Measurements from ENCODE around the gene AP3S2.
"Not testable (repeated sequence)": the region's sequence is repeated elsewhere in the genome, so short reads cannot be mapped to it uniquely, and the experiment has no call there.

Gene AP3S2

DNA sequence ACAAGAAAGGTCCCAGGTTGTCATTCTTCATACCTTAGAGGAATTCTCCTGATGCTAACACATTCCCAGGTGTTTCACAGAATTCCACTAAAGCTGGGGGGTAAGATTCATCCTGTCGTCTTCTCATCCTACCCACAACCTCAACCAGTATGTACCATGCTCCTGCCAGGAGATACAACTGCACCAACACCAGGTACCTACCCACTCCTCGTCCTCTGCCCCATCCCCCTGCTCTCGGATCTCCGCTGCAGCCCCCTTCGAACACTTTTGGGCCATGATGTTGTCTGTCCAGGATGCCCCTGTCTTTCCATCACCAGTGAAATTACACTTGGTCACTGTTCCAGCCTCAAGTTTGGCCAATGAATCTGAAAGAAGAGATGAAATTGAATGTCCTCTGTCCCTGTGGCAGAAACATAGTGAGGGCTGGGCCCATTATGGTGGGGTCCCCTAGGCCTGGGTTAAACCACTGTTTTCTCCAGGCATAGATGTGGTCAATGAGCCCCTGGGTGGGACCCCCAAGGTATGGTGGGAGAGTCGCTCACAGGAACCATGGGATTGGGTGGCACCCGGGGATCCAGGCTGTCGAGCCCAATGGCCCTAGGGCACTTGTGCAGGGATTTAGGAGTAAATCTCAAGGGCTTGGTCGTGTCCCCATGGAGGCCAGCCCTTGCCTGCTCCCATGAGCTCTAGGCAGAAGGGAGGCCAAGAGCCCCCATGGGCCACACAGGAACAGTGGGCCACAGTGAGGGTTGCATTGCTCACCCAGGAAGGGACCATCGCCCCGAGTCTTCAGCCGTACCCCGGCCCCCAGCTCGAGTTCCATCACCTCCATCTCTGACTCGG lies 9.4 kb upstream of the AP3S2 start:
- DNase-seq, result no peak

DNA sequence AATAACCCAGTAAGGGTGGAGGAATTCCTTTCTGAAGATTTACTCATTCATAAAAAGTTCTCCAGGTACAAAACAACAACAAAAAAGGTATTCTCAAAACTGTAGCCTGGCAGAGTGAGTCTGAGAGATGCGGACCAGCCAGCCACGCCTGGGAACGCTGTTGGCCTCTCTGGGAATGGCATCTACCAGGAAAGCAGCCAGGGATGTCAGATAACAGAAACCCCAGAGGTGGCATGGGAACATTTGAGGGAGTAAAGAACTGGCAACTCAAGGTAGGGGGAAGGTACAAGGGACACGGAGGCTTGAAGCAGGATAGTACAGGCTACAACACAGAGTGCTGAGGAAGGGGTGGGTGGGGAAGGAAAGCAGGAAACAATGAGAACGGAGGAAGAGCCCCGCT lies 7.1 kb upstream of the AP3S2 start:
- no peak for DNase-seq

DNA sequence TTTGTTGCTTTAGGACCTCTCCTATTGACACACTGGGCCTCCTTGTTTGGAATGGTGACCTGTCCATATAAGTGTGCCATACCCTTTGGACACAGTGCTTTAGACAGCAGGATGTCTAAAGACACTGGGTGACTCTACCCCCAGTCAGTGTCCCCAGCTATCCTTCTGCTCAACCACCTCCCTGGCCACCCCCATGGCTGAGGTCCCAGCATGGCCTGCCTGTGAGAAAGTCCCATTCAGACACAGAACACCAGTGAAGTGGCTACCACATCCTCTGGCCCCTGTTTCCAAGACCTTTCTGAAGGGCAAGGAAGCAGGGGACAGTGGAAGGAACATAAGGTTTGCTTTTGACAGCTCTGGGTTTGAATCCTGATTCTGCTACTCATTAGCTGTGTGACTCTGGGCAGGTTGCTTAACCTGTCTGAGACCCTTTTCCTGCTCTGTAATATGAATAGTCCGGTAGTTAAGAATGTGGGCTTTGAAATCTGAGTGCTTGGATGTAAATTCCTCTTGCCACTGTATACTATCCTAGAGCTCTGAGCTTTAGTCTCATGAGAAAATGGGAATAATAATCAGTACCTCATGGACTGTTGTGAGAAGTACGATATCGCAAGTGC lies 6.3 kb upstream of the AP3S2 start:
- DNase-seq, result no peak

DNA sequence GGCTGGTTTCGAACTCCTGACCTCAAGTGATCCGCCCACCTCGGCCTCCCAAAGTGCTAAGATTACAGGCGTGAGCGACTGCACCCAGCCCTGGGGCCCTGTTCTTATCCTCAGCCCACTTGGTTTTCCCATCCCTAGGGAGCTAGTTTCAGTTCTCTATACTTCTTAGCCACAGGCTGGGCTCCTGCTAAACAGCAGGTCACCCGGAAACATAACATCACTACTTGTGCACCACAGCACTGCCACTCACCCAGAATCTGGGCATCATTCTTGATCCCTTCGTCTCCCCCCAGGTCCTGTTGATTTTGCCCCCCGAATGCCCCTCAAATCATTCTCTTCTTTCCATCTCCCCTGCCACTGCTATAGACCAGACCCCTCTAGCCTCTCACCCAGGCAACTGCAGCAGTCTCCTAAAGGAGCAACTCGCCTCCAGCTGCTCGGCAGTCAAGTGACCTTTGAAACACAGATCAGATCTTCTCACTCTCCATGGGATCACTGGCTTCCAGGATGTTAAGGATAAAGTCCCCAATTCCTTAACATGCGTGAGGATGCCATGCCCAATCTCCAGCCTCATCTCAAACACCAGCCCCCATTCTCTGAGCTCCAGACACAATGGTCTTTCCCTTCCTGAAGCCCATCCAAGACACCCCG lies 5.6 kb upstream of the AP3S2 start:
- DNase-seq, result no peak

DNA sequence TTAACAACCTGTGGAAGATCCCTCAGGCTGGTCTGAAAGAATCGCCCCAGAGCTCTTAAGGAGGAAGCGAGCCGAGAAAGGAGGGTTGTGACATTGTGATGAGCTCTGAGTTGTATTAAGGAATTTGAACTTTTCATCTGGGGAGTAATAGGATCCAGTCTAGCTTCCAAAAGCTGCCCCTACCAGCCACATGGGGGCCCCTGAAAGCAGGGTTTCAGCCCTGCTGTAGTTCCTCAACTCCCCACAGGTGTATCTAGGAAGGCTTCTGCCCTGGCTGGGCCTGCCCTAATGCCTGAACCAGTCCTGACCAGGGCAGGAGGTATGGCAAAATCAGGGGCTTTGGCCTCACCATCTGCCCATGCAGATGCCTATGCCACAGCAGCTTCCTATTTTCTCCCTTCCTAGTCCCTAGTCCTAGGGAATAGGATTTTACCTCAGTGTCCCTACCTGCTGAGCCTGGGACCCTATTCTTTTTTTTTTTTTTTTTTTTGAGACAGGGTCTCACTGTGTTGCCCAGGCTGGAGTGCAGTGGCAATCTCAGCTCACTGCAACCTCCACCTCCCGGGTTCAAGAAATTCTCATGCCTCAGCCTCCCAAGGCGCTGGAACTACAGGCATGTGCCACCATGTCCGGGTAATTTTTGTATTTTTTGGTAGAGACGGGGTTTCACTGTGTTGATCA lies 5.0 kb upstream of the AP3S2 start:
- DNase-seq, result no peak

DNA sequence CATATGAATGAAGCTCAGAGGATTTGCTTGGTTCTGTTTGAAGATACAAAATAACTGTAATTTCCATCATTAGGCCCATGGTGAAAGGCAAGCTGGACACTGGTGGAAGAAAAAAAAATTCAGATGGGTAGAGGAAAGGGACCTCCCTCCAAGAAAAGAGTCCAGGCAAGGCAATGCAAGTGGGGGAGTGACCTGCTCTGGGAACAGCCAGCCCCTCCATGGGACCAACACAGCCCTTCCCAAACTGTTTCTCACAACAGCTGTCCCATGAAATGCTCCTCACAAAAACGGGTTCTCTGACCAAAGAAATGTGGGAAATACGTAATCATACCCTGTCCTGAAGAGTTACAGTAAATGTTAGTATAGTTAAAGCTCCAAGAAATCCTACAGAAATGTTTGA lies 4.4 kb upstream of the AP3S2 start:
- DNase-seq, result no peak

DNA sequence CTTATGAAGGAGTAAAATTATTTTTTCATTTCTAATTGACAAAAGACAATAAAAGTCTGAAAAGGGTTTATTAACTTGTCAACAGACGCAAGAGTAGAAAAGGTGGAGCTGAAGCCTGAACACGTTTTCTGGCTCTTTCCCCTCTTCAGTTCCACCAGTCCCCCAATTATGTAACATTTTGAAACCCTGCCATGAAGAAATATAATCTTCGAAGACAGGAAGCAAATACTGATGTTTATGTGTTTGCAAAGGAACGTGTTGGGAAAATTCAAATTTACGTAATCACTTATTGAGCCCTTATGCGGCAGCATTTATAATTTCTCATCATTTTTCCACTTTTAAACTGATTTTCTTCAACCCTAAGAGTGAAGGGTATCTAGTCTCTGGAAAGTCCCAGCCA lies 767 bp downstream of the AP3S2 start:
- no peak for DNase-seq

DNA sequence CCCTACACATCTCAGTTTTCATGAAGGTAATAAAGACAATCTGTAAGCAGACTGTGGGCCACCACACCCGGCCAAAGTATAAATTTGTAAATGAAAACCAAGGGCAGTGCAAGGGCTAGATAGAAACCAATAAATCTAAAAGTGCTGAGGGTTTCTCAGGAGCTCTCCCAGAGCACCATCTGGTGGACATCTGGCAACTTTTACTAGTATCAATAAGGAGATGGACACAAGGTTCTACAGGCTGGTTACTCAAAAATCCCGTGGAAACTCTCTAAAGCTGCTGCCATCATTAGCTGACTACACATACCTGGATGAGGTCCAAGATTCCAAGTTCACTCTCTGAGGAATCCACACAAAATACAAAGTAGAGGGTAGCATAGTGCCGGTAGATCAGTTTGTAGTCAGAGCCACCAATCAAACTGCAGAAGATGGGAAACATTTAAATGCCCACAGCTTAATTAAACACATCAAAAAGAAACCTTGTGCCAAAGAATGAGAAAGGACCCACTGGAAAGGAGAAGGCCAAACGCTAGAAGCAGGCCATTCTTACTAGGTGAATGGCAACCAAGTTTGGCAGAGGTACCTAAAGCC lies 5.5 kb downstream of the AP3S2 start:
- no peak for DNase-seq

DNA sequence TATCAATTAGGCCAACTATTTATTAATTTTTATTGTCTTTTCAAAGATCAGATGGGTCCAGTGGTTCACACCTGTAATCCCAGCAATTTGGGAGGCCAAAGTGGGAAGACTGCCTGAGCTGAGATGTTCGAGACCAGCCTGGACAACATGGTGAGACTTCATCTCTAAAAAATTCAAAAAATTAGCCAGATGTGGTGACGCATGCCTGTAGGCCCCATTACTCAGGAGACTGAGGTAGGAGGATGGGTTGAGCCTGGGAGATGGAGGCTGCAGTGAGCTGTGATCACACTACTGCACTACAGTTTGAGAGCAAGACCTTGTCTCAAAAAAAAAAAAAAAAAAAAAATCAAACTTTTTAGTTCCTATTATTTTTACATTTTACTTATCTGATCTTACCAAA lies 8.2 kb downstream of the AP3S2 start:
- no peak for DNase-seq

DNA sequence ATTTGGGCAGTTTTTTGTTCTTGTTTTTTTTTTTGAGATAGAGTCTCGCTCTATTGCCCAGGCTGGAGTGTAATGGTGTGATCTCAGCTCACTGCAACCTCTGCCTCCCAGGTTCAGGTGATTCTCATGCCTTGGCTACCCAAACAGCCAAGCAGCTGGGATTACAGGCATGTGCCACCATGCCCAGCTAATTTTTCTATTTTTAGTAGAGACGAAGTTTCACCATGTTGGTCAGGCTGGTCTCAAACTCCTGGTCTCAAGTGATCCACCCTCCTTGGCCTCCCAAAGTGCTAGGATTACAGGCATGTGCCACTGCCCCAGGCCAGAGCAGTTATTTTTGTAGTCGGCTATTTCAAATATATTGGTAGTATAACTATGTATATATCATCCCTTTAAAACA lies 8.6 kb downstream of the AP3S2 start:
- not testable (repeated sequence) for DNase-seq

DNA sequence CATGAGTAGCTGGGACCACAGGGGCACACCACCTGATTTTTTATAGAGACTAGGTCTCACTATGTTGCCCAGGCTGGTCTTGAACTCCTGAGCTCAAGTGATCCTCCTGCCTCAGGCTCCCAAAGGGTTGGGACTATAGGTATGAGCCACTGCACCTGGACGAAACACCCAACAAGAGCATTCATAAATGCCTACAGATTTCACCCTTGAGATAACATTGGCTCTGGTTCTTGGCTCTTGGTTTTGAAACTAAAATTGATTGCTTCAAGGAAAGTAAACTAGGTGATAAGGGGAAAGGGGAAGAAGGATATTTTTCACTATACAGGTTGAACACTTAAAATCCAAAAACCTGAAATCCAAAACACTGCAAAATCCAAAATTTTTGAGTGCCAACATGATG lies 10.3 kb downstream of the AP3S2 start:
- no peak for DNase-seq

DNA sequence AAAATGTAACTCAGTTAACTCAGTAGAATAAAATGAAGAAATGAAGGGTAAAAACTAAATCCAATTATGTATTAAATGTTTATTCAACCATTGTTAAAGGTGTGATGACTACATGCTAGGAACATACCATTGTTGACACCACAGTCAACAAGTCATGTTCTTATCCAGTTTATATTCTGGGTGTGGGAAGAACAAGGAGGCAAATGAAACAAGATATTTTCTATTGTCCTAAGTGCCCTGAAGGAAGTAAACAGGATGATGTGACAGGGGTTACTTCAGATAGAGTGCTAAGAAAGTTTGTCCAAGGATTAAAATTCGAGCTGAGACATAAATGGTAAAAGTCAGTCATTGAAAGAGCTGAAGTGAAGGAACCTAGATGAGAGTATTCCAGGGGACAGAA lies 13.1 kb downstream of the AP3S2 start:
- DNase-seq, result no peak

DNA sequence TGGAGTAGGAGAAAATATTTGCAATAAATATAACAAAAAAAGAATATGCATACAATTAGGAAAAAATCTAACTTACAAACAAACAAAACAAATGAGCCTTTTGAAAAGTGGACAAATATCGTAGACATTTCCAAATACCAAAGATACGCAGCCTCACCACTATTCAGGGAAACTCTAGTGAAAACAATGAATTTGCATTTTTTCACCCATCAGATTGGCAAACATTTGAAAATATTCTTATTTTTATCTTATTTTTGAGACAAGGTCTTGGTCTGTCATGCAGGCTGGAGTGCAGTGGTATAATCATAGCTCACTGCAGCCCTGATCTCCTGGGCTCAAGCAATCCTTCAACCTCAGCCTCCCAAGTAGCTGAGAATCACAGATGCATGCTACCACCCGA lies 15.5 kb downstream of the AP3S2 start:
- DNase-seq, result no peak

DNA sequence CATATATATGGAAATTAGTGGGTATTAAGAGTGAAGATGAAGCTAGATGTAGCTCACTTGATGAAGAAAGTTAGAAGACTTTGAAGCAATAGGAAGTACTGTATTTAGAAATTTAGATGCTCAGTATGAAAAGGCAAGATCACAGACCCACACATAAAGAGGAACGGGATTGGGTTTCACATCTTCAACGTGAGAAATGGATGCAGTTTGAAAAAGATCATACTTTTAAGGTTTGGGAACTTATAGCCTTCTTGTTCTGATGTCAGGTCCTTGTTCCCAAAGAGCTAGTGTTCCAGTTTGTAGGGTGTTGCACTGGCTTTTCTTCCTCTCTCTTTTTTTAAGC lies 16.7 kb downstream of the AP3S2 start:
- DNase-seq, result no peak

DNA sequence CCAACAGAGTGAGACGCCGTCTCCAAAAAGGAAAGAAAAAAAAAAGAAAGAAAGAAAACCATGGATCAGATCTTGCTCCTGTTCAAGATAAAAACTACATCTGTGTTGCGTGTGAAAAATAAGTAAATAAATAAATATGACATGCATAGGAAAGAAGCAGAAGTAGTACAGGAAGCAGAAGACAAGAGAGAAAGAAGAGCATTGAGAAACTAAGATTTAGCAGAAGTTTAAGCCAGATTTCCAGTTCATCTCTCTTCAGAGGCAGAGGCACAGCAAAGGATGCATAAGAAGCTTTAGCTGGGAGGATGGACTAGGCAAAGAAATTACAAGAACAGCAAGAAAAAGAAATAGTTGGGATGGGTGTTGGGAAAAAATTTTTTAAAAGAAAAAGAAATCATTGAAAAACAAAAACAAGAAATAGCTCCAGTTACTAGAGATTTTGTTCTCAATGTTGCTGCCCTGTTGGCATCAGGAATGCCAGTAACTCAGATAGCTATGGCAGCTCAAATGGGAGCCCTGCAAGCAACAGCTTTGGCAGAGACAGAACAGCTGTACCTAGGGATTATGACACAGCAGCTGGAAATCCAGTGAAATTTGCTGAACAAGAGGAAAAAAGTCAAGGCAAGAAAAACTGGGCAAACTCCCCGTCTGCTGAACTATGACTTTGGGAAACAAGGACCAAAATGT lies 17.3 kb downstream of the AP3S2 start:
- no peak for DNase-seq

DNA sequence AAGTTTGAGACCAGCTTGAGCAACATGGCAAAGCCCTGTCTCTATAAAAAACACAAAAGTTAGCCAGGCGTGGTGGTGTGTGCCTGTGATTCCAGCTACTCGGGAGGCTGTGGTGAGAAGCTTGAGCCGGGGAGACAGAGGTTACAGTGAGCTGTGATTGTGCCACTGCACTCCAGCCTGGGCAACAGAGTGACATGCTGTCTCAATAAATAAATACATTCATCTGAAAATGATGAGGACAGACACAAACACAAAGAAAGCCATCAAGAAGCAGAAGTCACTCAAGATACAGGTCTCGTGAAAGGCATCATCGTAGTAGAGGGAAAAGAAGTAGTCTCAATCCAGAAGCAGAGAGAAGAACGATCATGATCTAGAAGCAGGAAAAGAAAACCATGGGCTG lies 18.1 kb downstream of the AP3S2 start:
- DNase-seq, result no peak

DNA sequence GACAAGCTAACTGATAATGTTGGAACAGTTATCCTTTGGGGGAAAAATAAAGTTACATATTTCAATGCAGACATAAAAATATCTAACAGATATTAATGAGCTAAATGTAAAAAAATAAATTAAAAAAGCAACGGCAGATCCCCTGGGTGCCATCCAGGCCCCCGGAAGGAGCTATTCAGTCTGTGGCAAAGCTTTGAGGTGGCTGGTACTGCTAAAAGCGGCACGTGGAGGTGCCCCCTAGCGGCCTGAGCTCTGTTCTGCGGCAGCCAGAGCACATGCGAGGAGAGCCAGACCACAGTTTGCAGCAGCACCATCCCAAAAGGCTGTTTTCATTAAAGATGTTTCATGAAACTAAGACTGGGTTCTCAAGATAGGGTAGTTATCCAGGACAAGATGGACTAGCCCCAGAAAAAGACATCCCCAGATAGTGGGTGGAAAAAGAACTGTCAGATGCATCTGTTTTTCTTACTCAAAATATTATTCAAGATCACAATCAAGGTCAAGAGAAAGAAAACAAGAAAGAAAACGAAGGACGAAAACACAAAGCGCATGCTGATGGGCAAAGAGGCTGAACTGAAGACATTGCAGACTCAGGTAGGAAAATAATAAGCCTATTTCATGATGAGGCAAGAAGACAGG lies 18.7 kb downstream of the AP3S2 start:
- DNase-seq, result peak; percentile 78

DNA sequence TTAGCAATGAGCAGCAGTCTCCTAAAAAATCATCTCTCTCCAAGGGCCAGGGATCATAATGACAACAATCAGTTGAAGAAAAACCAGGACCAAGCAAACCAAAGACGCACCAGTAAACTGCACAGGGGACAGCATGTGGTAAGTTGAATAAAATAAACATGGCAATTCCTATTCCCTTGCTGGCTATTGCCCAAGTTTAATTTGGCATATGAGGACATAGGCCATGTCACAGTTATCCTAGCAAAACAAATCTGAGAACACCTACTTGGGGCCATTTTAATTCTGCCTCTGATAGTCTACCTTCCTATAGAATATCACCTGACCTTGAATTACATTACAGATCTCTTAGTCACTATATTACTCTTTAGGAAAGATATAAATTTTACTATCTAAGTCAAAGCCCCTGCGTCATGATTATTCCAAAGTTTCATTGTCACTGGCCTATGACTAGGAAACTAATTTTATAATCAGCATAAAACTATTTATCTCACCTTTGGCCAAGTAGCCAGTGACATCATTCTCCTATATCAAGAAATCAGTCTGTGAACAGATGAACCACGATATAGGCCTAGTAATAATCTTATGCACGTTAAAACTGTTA lies 23.0 kb downstream of the AP3S2 start:
- no peak for DNase-seq

DNA sequence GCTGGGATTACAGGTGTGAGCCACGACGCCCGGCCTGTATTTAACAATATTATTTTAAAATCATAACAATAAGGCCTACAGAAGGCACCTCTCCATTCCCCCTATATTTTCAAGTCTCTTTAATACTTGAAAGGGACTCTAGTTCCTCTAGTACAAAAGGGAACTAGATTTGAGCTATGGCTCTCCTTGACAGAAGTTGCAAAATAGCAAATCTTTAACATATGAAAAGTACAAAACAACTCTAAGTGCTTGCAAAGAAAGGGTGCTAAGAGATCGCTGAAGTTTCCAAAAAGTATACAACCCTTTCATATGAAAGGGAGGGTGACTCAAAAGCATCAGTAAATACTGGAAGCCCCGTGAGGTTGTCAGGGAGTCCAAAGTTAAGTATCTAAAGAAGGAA lies 23.8 kb downstream of the AP3S2 start:
- DNase-seq, result no peak

DNA sequence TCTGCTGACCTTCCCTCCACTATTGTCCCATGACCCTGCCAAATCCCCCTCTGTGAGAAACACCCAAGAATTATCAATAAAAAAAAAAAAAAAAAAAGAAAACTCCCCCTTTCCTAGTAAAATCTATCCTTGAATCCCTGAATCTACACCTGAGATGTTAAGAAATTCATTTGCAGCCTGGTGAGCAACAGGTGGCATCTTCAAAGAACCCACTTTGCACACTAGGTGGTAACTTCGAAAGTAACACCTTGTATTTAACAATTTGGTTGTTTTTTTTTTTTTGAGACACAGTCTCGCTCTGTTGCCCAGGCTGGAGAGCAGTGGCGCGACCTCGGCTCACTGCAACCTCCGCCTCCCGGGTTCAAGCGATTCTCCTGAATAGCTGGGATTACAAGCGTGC lies 24.3 kb downstream of the AP3S2 start:
- DNase-seq, result not testable (repeated sequence)

DNA sequence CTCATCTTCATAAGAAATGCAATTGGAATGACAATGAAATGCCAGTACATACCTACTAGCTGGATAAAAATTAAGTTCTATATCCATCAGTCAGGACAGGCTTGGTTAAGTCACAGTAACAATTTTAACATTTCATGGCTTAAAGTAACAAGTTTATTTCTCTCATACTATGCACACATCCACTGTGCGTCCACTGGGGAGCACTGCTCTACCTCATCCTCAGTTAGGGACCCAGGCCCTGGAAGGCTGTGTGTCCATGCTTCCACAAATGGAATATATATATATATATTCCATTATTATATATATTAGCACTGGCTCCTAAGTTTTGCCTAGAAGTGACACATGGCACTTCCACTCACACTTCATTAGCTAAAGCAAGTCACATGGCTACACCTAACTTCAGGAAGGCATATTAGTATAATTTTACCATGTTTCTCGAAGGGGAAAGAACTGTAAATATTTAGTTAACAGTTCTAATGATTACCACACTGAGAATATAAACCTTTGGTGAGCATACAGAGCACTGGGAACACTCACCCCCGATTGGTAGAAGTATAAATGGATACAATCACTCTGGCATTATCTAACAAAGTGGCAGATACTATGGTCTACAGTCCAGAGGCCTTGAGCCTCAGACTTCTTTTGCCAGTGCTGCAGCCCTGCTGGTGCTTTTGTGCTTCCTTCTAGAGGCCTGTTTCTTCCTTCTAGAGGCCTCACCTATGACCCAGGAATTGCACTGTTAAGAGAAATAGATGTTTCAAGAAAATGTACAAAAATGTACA lies 28.6 kb downstream of the AP3S2 start:
- DNase-seq, result no peak

All from stimulated activated naive CD4-positive, alpha-beta T cell treated with Interleukin-2 at 50 U/mL for 16 hours (primary cell).